ENCODE results near the gene SIDT1.

- TF ChIP-seq, protein P1, sequence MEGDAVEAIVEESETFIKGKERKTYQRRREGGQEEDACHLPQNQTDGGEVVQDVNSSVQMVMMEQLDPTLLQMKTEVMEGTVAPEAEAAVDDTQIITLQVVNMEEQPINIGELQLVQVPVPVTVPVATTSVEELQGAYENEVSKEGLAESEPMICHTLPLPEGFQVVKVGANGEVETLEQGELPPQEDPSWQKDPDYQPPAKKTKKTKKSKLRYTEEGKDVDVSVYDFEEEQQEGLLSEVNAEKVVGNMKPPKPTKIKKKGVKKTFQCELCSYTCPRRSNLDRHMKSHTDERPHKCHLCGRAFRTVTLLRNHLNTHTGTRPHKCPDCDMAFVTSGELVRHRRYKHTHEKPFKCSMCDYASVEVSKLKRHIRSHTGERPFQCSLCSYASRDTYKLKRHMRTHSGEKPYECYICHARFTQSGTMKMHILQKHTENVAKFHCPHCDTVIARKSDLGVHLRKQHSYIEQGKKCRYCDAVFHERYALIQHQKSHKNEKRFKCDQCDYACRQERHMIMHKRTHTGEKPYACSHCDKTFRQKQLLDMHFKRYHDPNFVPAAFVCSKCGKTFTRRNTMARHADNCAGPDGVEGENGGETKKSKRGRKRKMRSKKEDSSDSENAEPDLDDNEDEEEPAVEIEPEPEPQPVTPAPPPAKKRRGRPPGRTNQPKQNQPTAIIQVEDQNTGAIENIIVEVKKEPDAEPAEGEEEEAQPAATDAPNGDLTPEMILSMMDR (IDR thresholded peaks at IDR 0.05) = no peak
- no peak for TF ChIP-seq POLR2A (IDR thresholded peaks at IDR 0.05)
Measured at GRCh38 chr3:113501597-113501996, 30.8 kb upstream of the SIDT1 start.
